Measurements from ENCODE around the gene GAREM1. TPM values are rescaled to one million over a fixed set of nuclear protein-coding genes. Genes with fewer than 3 reads are reported as not detected.

Gene GAREM1
- total and polyA plus RNA-seq, 2 of the 8 experiments (the other 6 are each of a cell fraction or from before 2014, with no cell fraction given) = 3.6 to 9.2 TPM

DNA sequence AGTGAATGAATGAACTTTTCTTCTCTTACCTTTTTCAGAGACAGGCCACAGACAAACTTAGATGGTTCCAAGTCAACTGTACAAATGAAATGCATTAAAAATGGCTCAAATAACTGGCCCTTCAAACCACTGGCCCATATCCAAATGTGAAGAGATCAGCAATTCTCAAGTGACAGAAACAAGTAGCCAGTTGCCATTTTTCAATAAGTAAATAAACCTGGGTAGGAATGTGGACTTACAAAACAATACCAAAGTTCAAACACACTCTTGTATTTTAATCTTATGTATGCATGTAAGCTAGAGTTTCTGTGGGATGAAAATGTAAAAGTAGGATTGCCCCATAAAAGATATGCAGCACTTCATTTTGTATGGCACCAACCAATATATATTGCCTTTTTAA, 151.6 kb downstream of the GAREM1 start (continued):
- TF ChIP-seq CHD7 (IDR thresholded peaks at IDR 0.05; ENCODE audit: insufficient replicate concordance, low read length) (no peak), CHD2 (IDR thresholded peaks at IDR 0.05; ENCODE audit: low read length) (no peak), CBX5 (IDR thresholded peaks at IDR 0.05; ENCODE audit: low read depth, low read length) (no peak), NRF1 (IDR thresholded peaks at IDR 0.05; ENCODE audit: low read depth, low read length) (no peak)

Data from H1 (cell line).